ENCODE data around the gene TNFRSF14. TPM values are rescaled to one million over a fixed set of nuclear protein-coding genes. Genes with fewer than 3 reads are reported as not detected.

TNFRSF14 gene
- total and polyA plus RNA-seq, 9 of the 15 experiments (the other 6 are each of a cell fraction or from before 2014, with no cell fraction given) = 0.11 to 2.3 (median 0.68) TPM; not detected in 2

GRCh38 chr1:2525920-2526823 is 30.0 kb upstream of the TNFRSF14 start, which contains the start of gene PANK4 (continued):
- TF ChIP-seq ARID4B (CRISPR knock-in tag; IDR thresholded peaks at IDR 0.05) = peak; percentile 23; the same call in 1 of the 2 replicates
- TF ChIP-seq ZNF184 (CRISPR knock-in tag; IDR thresholded peaks at IDR 0.05) = no peak
- TF ChIP-seq ILF3 (IDR thresholded peaks at IDR 0.05; ENCODE audit: borderline replicate concordance) = no peak; the same call in 1 of the 2 replicates
- no peak for TF ChIP-seq ZNF174 (CRISPR knock-in tag; IDR thresholded peaks at IDR 0.05)
- 0 out of 2 replicates have a peak, but pooled peaks have one; percentile 27 for TF ChIP-seq ZNF445 (CRISPR knock-in tag; IDR thresholded peaks at IDR 0.05; ENCODE audit: low read depth)
- no peak for TF ChIP-seq TRIM24 (IDR thresholded peaks at IDR 0.05)
- TF ChIP-seq ZNF347 (CRISPR knock-in tag; IDR thresholded peaks at IDR 0.05; ENCODE audit: low read depth) = no peak
- TF ChIP-seq CBX2 (IDR thresholded peaks at IDR 0.05; ENCODE audit: insufficient read depth, low read length, poor library complexity, severe bottlenecking) = no peak
- TF ChIP-seq KAT7 (CRISPR knock-in tag; IDR thresholded peaks at IDR 0.05; ENCODE audit: borderline replicate concordance) = no peak; the same call in 1 of the 2 replicates
- TF ChIP-seq HLTF (IDR thresholded peaks at IDR 0.05) = no peak
- no peak for TF ChIP-seq CEBPG (CRISPR knock-in tag; IDR thresholded peaks at IDR 0.05)
- no peak for TF ChIP-seq CEBPG (tag; conservative IDR thresholded peaks at IDR 0.05 in 1 of 2, IDR thresholded peaks at IDR 0.05 in 1 of 2)
- TF ChIP-seq NR1H2 (CRISPR knock-in tag; IDR thresholded peaks at IDR 0.05) = no peak
- TF ChIP-seq DIDO1 (tag; IDR thresholded peaks at IDR 0.05; ENCODE audit: low read depth) = peak; percentile 70; the same call in 1 of the 2 replicates
- TF ChIP-seq NEUROD1 (IDR thresholded peaks at IDR 0.05; ENCODE audit: borderline replicate concordance, low read depth, low read length, partially characterized antibody) = no peak
- no peak for TF ChIP-seq ZNF316 (IDR thresholded peaks at IDR 0.05)
- no peak for TF ChIP-seq MAFG (tag; conservative IDR thresholded peaks at IDR 0.05)
- TF ChIP-seq, protein P1, sequence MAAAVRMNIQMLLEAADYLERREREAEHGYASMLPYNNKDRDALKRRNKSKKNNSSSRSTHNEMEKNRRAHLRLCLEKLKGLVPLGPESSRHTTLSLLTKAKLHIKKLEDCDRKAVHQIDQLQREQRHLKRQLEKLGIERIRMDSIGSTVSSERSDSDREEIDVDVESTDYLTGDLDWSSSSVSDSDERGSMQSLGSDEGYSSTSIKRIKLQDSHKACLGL (CRISPR knock-in tag; IDR thresholded peaks at IDR 0.05; ENCODE audit: borderline replicate concordance, poor library complexity, severe bottlenecking) = no peak
- peak; percentile 64 for TF ChIP-seq NR2C2 (CRISPR knock-in tag; IDR thresholded peaks at IDR 0.05)
- peak; percentile 91 for TF ChIP-seq NR2C2 (tag; IDR thresholded peaks at IDR 0.05)
- peak; percentile 75 for TF ChIP-seq GABPB1 (CRISPR knock-in tag; IDR thresholded peaks at IDR 0.05)
- TF ChIP-seq SIN3A (IDR thresholded peaks at IDR 0.05; ENCODE audit: borderline replicate concordance in 2 of 2, control insufficient read depth in 1 of 2, low read depth in 2 of 2, low read length in 2 of 2) = peak in 1 of 2 experiments; percentile 1; a peak in 2 of 4 replicates
- TF ChIP-seq RBM17 (IDR thresholded peaks at IDR 0.05; ENCODE audit: borderline replicate concordance, low read depth, low read length) = no peak
